ENCODE measurements around the gene PRKCE. TPM values are rescaled to one million over a fixed set of nuclear protein-coding genes. Genes with fewer than 3 reads are reported as not detected.

Gene PRKCE
- total RNA-seq, 1 experiment from 2014 or later: 2.4 TPM

DNA sequence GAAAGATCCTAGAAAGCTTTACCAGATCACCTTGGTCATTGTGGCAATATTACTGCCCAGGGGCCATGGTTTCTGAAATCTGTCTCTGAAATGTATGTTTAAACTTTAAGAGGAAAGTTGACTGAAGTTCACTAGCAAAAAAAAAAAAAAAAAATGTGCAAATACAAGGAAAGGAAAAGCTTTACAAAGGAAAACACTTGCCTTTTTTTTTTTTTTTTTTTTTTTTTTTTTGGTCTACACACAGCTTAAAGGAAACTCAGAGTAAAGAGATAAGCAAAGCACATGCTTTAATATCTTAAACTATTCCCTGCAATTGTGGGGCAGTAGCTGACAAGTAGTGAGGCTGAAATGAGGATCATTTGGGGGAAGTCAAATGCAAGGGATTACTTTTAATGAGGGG lies 471.5 kb downstream of the PRKCE start:
- Histone ChIP-seq H3K9me3 (ENCODE audit: low read depth, low read length, poor library complexity, severe bottlenecking) (no peaks in the 10 kb centered on the region), H3K27ac (ENCODE audit: low read depth, low read length, poor library complexity, severe bottlenecking) (no peak overlapping the region), H3K4me3 (ENCODE audit: low read depth, low read length, poor library complexity, severe bottlenecking) (no peak overlapping the region), H3K27me3 (replicated peaks; ENCODE audit: insufficient read depth, low read depth, low read length, poor library complexity) (no peaks in the 10 kb centered on the region), H3K4me1 (ENCODE audit: insufficient read depth, low read length, poor library complexity, severe bottlenecking) (no peaks in the 10 kb centered on the region), H3K36me3 (ENCODE audit: insufficient read depth, low read length, poor library complexity, severe bottlenecking) (no peaks in the 10 kb centered on the region)
- POLR2A ChIA-PET (ENCODE audit: low non-redundant PET): no interaction called here
- no TSS peak for BruUV-seq (replicated peaks)
- intact Hi-C loops (cut with micrococcal nuclease; ENCODE audit: unreplicated experiment): no loop called here
- TF ChIP-seq, protein P1, sequence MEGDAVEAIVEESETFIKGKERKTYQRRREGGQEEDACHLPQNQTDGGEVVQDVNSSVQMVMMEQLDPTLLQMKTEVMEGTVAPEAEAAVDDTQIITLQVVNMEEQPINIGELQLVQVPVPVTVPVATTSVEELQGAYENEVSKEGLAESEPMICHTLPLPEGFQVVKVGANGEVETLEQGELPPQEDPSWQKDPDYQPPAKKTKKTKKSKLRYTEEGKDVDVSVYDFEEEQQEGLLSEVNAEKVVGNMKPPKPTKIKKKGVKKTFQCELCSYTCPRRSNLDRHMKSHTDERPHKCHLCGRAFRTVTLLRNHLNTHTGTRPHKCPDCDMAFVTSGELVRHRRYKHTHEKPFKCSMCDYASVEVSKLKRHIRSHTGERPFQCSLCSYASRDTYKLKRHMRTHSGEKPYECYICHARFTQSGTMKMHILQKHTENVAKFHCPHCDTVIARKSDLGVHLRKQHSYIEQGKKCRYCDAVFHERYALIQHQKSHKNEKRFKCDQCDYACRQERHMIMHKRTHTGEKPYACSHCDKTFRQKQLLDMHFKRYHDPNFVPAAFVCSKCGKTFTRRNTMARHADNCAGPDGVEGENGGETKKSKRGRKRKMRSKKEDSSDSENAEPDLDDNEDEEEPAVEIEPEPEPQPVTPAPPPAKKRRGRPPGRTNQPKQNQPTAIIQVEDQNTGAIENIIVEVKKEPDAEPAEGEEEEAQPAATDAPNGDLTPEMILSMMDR (conservative IDR thresholded peaks at IDR 0.05; ENCODE audit: low read depth, low read length): no peak
- CTCF ChIA-PET: no interaction called here
- DNase-seq (ENCODE audit: low spot score): no peak

DNA sequence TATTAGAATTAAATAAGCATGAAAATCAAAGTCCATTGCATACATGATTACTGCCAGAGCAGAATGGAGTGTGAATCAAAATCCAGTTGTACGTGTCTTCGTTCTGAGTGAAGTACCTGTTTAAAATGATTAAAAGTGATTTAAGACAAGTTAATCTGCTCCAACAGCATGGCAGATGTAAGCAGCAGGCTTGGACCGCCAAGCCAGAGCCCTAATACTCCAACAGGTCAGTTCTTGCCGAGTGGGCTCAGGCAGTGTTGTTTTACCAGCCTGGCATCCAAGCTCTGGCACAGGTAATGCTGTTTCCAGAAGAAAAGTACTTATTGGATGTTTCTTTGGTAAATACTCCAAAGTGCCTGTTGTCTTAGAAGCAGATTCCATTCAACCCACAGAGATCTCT lies 474.3 kb downstream of the PRKCE start:
- CTCF ChIA-PET: no interaction called here
- no TSS peak for BruUV-seq (replicated peaks)
- POLR2A ChIA-PET (ENCODE audit: low non-redundant PET): no interaction called here

DNA sequence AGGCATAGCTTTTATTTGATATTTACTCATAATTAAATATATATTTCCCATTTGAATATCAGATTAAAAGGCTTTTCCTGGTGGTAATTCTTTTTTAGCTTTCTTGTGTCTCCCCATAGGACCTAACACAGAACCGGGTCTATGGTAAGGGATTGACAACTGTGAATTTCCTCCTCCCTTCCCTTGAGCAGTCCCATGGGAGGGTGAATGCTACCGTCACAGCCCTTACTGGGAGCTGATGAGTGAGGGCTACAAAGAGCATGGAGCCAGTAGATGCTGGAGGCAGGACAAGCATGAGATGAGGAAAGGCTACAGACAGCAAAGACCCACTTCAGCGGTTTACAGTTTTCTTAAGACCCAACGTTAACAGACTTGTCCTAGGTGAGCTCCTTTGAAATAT lies 475.1 kb downstream of the PRKCE start:
- CTCF ChIA-PET: no interaction called here
- Histone ChIP-seq H3K27ac (ENCODE audit: low read depth, low read length, poor library complexity, severe bottlenecking) (no peak overlapping the region), H3K36me3 (ENCODE audit: insufficient read depth, low read length, poor library complexity, severe bottlenecking) (no peaks in the 10 kb centered on the region), H3K9me3 (ENCODE audit: low read depth, low read length, poor library complexity, severe bottlenecking) (no peaks in the 10 kb centered on the region), H3K4me3 (ENCODE audit: low read depth, low read length, poor library complexity, severe bottlenecking) (no peak overlapping the region), H3K27me3 (replicated peaks; ENCODE audit: insufficient read depth, low read depth, low read length, poor library complexity) (no peaks in the 10 kb centered on the region), H3K4me1 (ENCODE audit: insufficient read depth, low read length, poor library complexity, severe bottlenecking) (no peaks in the 10 kb centered on the region)
- intact Hi-C loops (cut with micrococcal nuclease; ENCODE audit: unreplicated experiment): no loop called here
- DNase-seq (ENCODE audit: low spot score): no peak
- POLR2A ChIA-PET (ENCODE audit: low non-redundant PET): no interaction called here
- no peak for TF ChIP-seq EZH2 (IDR thresholded peaks at IDR 0.05; ENCODE audit: borderline replicate concordance, low read depth, low read length, poor library complexity, severe bottlenecking)
- TF ChIP-seq, protein P1 (conservative IDR thresholded peaks at IDR 0.05; ENCODE audit: low read depth, low read length): no peak
- no TSS peak for BruUV-seq (replicated peaks)

More for the DNA sequence above, 474.3 kb downstream of the PRKCE start:
- H3K36me3 ChIP-seq (ENCODE audit: insufficient read depth, low read length, poor library complexity, severe bottlenecking): no peaks in the 10 kb centered on the region
- no peak overlapping the region for H3K4me3 ChIP-seq (ENCODE audit: low read depth, low read length, poor library complexity, severe bottlenecking)
- no peaks in the 10 kb centered on the region for H3K27me3 ChIP-seq (replicated peaks; ENCODE audit: insufficient read depth, low read depth, low read length, poor library complexity)
- TF ChIP-seq EZH2 (IDR thresholded peaks at IDR 0.05; ENCODE audit: borderline replicate concordance, low read depth, low read length, poor library complexity, severe bottlenecking): no peak
- TF ChIP-seq, protein P1 (conservative IDR thresholded peaks at IDR 0.05; ENCODE audit: low read depth, low read length): no peak
- no peak for DNase-seq (ENCODE audit: low spot score)
- intact Hi-C loops (cut with micrococcal nuclease; ENCODE audit: unreplicated experiment): no loop called here
- H3K4me1 ChIP-seq (ENCODE audit: insufficient read depth, low read length, poor library complexity, severe bottlenecking): no peaks in the 10 kb centered on the region
- H3K27ac ChIP-seq (ENCODE audit: low read depth, low read length, poor library complexity, severe bottlenecking): no peak overlapping the region
- no peaks in the 10 kb centered on the region for H3K9me3 ChIP-seq (ENCODE audit: low read depth, low read length, poor library complexity, severe bottlenecking)
